ENCODE measurements around the gene ARHGAP8.
"Not testable (repeated sequence)": the region's sequence is repeated elsewhere in the genome, so short reads cannot be mapped to it uniquely, and the experiment has no call there.

The ARHGAP8 gene

DNA sequence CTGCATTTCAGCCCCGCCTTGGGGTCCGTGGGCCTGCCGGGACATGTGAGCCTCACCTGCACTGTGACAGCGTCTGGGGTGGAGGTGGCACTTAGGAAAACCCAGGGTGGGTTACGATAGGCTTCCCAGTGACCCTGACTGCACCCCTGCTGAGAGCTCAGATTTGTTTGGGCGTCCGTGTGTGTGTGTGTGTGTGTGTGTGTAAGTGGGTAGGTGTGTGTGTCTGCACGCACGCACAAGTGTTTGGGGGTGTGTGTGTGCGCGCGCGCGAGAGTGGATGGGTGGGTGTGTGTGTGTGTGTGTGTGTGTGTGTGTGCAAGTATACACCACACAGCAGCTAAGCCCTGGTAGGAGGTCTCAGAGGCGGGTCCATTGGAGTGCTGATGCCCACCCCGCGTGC is 12.1 kb upstream of the ARHGAP8 start:
- no peak for DNase-seq

DNA sequence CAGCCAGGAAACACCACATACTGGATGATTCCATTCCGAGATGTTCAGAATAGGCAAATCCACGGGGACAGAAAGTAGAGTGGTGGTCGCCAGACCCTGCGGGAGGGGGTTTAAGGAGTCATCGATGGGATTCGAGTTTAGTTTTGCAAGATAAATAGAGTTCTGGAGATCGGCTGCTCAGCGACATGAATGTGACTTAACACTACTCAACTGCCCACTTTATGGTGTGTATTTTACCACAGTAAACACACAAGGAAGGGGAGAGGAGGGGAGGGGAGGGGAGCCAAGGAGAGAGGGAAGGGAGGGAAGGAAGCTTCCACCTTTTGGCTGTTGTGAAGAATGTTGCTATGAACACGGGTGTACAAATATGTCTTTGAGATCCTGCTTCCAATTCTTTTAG is 10.4 kb upstream of the ARHGAP8 start:
- no peak for DNase-seq

DNA sequence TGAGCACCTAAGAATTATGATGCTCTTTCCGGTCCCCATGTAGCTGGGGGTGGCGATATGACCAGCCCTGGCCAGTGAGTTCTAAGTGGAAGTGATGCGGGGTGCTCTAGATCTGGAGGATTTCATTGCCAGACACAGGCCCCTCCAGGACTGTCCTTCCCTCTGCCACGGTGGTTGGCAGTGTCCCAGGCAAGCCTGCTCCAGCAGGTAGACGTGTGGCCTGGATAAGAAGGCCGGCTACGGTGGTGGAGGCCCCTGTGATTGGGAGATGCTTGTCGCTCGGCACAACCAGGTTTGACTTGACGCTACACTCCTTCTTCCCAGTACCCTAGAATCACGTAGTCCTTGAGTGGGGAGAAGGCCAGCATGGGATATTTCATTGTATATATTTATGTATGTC is 9.1 kb upstream of the ARHGAP8 start:
- no peak for DNase-seq

DNA sequence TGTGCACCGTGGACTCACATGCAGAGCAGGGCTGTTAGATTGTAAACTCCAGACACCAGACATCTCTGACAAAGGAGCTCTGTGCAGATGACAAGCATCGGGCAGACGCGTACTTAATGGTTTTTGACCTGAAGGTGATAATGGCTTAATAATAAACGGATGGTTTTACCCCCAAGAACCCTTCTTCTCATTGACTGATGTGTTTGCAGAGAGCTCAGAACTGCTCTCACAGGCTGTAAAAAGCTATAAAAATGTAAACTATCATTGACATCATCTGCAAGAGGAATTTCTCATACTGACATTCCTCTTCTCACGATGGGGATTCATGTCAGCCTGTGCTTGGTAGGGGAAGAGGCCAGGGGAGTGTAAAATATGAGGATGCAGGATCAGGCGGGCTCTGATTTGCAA is 8.6 kb upstream of the ARHGAP8 start:
- no peak for DNase-seq

DNA sequence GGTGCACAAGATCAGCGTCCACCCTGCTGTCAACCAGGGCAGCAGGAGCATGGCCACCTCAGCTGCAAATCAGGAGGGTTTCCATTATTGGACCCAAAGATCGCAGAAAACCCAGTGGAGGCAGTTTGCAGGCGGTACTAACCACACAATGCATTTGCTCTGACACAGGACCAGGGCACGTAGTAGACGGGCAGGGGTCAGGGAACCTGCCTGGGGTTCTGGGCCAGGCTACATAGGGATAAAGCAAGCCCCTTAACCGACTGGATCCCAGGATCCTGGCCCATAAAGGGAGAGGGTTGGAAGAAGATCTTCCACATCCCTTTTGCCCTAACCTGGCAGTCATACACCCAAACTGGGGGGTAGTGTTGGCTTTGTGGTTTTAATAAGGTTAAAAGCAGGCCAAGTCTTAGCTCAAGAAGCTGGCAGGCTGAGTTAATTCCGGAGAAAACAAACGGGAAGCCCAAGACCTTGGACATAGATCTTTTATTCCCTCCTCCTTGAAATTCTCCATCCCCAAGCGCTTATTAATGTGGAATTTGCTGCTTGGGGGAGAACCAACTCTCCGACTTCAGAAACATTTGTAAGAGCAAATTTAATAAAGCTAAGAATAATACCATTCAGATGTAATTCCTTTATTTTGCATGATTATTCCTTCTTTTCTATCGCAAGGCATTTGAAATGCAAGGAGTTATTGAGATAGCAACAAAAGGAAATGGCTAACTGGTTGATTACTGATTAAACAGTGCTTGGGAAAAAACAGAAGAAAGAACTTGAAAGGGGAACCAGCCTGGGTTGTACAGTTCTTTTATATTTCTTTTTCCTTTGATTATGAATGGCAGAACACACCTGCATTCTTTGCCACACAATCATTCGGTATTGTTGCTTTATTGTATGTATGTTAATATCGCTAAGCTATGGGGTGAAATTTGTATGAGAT is 6.3 kb upstream of the ARHGAP8 start:
- no peak for DNase-seq

DNA sequence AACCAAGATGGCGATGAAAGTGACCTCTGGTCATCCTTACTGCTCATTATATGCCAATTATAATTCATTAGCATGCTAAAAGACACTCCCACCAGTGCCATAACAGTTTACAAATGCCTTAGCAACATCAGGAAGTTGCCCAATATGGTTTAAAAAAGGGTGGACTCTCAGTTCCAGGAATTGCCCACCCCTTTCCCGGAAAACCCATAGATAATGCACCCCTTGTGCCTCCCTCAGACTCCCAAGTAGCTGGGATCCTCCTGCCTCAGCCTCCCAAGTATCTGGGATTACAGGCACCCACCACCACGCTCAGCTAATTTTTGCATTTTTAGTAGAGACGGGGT is 4.6 kb upstream of the ARHGAP8 start:
- not testable (repeated sequence) for DNase-seq

DNA sequence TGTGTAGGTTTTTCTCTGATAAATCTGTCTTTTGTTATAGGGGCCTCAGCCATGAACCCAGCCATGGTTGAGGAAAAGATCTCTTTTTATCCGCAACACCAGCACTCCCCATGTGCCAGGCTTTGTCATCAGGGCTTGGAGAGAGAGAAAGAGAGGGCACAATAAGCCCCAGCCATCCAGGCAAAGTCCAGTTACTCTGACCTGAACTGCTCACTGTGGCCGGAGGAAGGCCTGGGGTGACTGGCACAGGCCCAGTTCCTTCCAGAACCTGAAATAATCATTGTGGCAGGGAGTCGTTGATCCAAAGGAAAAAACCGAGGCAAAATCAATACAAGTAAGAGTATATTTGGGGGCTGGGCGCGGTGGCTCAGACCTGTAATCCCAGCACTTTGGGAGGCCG is 3.9 kb upstream of the ARHGAP8 start:
- no peak for DNase-seq

DNA sequence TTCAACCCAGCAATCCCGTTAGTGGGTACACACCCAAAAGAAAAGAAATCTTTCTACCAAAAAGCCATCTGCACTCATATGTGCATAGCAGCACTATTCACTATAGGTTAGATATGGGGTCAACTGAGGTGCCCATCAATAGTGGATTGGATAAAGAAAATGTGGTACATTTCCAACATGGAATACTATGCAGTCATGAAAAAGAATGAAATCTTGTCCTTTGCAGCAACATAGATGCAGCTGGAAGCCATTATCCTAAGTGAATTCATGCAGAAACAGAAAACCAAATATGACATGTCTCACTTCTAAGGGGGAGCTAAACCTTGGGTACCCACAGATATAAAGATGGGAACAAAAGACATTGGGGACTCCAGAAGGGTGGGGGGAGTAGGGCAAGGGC is 1.9 kb upstream of the ARHGAP8 start:
- no peak for DNase-seq

DNA sequence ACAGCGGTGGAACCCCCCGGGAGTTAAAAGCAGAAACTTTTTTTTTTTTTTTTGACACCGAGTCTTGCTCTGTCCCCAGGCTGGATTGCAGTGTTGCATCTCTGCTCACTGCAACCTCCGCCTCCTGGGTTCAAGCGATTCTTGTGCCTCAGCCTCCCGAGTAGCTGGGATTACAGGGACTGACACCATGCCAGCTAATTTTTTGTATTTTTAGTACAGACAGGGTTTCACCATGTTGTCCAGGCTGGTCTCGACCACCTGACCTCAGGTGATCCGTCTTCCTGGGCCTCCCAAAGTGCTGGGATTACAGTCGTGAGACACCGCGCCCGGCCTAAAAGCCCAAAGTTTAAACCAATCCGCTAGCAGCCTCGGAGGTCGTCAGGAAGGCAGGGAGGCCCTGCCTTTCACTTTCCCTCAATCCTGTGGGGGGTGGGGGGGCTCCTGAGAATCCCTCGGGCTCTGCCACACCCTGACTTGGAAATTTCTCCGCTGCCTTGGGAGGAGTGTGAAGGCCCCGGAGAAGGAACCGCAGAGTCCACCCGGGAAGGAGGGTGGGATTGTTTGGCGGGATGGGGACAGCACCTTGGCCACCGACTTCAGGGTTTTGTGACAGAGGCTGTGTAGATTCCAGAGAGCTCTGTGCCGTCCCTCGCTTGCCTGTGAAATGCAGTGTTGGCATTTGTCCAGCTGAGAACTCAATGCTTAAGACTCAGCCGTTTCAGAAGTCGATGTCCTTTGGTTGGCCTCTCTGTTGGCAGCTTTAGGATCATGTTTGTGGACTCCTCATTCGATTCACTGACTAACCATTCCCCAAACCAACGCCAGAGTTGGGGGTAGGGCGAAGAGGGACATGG is 1.0 kb downstream of the ARHGAP8 start:
- no peak for DNase-seq

DNA sequence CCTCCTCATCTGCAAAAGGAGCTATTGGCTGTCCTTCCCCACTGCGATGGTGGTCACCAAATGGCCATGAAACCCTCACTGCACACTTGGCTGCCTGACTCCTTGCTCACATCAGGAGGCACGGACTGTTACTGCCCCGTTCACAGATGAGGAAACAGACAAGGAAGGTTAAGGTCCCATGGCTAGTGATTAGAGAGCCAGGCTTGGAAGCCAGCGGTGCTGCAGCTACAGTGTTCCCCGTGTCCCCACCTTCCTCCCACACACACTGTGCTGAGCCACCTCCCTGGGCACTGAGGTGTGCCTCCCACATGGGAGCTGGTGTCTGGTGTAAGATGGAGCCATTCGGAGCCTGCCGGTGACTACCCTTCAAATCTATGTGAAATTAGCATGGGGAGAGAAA is 2.6 kb downstream of the ARHGAP8 start:
- no peak for DNase-seq

DNA sequence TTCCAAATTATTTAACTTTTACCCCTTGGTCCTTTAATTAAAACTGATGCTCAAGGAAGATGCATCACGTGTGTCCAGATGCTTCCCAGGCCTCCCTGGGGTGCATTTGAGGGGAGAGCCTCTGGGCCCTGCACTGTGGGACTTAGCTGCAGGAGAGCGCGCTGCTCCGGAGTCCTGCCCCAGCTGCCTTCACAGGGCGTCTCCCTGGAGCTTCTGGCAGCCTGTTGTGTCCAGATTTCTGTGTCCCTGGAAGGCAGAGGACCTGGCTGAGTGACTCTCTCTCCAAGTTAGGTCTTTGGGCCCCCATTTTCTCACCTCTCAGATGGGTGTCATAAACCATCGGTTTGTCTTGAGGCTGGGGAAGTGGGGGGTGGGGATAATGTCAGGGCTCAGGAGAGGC is 3.0 kb downstream of the ARHGAP8 start:
- no peak for DNase-seq

DNA sequence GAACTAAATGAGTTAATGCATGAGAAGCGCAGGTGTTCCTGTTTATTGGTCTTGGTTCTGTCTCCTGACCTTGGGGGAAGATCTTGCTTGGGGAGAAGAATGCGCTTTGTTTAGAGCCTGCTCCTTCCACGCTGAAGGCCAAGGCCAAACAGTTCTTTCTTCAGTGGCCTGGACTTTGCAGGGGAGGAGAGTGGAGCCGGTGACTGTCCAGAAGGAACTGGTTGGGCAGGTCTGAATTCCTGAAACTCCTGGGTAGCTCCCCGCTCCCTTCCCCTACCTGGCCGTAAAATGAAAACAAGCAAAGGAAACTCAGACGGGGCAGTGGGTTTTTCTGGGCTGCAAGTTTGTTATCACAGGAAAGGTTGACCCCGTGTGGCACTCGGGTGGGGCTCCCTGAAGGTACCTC is 3.6 kb downstream of the ARHGAP8 start:
- DNase-seq: no peak

DNA sequence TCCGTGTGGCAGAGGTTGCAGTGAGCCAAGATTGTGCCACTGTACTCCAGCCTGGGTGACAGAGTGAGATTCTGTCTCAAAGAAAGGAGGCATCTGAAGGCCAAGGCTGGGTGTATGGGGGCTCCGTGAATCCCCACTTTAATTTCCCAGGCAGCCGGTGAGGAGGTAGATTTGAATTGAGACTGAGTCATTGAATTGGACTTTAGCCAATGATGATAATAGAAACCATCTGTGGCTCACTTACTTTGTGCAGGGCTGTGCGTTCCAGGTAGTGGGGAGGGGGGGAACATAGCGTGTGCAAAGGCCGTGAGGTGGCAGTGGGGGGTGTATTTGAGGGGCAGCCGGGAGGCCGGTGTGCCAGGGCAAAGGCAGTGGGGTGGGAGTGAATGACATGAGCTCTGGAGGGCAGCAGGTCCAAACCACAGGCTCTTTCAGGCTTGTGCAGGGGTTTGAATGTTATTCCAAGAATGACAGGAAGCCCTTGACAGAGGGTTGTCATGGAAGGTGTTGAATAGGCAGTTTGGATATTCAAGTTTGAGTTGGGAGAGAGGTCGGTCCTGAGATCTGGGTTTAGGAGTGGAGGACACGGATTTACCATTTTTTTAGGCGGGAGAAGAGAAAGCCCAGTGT is 6.1 kb downstream of the ARHGAP8 start:
- DNase-seq: no peak

DNA sequence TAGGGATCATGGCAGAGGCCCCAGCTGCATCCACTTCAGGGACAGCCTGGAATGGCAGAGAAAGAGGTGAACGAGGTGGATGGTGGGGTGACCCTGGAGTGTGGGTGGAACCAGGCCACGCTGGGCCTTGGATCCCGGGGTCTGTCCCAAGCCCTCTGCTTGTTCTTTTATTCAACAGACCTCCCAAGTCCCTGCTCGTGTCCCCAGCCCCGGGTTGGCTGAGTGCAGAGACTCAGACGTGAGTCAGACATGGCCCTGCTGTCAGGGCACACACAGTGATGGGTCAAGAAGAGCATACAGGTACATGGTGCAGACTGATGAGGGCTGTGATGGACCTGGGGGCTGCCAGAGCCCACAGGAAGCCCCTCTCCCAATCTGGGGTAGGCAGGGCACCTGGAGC is 6.6 kb downstream of the ARHGAP8 start:
- no peak for DNase-seq

DNA sequence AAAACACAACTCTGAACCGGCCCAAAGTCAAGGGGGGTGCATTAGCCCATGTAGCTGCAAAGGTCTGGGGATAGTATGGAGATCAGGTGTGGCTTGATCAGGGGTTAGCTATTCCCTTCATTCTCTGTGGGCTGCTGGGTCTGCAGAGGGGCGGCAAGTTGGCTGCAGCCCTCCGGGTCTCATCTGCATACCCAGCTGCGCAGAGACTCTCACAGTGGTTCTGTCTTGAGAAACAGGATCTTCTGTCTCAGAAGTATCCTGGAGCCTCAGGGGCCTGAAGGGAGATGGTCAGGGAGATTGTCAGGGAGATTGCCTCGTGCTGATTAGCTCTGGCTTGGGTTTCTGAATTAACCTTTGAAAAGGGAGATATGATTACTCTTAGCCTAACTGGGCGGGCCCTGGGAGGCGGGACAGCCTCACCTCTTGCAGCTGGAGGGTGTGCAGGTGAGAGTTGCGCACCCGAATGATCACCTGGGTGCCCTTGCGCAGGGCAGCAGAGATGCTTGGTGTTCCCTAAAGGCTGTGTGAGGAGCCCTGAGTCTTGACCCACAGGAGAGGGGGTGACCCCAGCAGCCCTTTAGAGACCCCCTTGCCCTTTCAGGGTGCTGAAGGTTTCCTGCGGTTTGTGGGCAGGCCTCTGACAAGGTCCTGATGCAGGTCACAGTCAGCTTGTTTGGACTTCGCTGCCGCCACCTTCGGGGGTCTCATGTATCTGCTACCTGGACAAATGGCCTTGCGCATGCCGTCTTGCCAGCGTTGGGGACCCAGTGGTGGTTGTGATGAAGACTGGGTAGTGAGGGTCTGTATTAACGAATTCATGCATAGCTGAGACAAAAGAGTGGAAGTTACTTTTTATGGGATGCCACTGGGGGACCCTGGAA is 7.3 kb downstream of the ARHGAP8 start:
- no peak for DNase-seq

DNA sequence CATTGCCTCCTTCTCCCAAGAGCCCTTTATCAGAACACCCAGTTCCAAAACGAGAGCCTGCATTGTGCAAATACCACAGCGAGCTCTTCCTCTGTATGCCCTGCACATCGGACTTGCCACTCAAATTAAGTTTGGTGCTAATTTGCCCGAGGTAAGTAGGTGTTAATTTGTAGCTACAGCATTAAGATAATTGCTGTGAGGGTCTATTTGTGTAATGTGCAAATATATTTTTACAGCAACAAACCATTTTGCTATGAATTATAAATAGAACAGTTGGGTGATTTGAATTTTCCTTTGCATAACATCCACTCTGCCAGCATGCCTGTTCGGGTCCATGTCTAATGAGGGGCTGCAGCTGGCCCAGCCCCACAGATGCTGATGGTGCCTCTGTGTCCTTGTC is 8.1 kb downstream of the ARHGAP8 start:
- no peak for DNase-seq

DNA sequence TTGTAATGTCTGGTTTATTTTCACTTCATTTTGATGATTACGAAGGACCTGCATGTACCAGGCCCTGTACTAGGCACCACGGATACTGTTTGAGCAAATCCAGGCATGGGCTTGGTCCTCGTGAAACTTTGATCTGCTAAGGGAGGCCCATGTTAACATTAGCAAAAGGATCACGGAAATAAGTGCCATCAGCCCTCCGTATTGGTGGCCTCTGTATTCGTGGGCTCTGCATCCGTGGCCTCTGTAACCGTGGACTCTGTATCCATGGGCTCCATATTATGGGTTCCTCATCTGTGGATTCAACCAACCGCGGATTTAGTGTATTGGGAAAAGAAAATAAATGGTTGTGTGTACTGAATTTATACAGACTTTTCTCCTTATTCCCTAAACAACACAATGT is 8.7 kb downstream of the ARHGAP8 start:
- no peak for DNase-seq

DNA sequence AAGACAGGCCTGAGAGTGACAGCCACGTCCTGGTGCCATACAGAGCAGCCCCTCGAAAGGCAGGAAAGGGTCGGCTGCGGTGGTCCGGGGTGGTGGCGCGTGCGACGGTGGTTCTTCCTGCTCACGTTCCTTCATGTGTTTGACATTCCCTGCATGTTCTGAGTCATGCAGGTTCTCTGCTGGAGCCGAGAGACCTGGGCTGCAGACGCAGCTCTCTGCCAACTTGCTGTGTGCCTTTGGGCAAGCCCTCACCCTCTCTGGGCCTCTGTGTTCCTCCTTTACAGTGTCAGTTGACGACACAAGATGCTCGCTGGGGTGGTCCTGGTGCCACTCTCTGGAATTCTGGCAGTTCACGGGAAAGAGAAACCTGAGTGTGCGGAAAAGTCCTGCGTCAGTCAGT is 12.0 kb downstream of the ARHGAP8 start:
- DNase-seq: no peak

DNA sequence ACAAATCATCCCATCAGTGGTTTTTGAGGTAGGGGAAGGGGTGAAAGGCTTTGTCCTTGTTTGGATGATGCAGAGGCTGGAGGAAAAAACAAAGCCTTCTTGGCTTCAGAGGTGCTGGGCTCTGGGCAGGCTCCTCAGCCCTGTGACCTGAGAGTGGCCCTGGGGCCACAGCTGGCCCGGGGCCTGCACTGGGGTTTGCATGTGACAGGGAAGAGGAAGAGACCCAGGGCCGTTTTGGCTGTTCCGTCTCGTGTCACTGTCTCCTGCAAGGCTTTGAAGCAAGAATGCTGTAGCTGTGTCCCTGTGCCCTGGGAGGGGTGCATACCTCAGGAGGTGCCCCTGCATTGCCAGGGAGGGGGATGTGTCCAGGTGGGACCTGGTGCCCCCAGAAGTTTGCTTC is 12.6 kb downstream of the ARHGAP8 start:
- no peak for DNase-seq

DNA sequence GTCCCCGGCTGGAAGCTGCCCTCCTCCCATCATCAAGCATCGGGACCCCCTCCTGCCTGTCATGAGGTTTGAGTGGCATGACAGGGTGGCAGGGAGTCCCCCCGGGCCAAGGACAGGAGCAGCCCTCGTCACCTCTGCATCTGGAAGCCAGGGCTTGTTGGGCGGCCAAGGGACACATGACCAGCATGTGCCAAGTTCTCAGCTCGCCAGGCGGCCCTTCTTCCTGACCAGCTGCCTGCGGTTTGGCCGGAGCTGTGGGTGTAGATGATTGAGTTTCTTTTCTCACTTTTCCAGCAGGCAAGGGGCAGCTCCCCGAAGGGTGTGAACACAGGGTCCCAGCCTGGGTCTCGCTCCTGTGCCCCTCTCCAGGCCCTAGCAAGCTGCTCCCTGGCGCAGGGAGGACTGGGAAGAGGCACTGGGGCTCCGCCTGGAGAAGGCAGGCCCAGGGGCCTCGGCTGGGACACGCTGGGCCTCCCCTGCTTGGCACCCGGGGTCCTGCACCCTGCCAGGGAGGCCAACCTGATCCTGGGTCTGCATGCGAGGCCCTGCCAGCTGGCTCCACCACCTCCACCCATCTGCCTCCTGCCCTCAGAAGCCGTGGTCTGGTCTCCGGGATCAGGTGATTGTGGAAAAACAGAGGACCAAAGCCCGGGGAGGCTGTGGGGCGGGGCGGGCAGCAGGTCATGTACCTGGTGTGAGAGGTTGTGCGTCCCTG is 13.4 kb downstream of the ARHGAP8 start:
- DNase-seq: no peak

DNA sequence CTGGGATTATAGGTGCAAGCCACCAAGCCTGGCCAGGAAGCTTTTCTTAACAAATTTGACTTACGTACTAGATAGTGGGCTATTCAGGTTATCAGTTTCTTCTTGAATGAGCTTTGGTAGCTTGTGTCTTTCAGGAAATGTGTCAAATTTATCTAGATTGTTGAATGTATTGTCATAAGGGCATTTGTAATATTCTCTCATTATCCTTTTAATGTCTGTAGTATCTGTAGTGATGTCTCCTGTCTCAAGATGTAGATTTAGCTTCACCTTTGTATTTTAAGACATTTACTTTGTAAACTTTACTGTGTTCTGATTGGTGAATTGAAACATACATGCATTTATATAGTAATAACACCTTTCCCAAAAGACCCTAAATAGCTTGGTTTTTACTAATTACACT is 20.7 kb downstream of the ARHGAP8 start:
- no peak for DNase-seq

DNA sequence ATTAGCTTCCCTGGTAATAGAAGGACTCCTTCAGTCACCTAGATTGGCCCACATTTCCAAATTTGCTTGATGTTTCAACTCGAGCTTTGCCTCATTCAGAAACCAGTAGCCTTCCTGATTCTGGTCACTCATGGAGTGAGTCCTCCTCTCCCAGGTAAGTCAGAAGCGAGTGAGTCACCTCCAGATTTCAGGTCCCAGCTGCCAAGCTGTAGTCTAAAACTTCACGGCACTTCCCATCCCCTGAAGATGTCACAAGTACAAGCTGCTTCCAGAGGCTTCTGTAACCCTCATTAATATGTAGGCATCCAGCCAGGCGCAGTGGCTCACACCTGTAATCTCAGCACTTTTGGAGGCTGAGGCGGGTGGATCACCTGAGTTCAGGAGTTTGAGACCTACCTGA is 23.5 kb downstream of the ARHGAP8 start:
- DNase-seq: no peak

All from CD4-positive, alpha-beta T cell treated with Interleukin-21 for 1 hour (primary cell).